SK-N-SH (cell line): ENCODE measurements around the gene OPCML. TPM values are rescaled to one million over a fixed set of nuclear protein-coding genes. Genes with fewer than 3 reads are reported as not detected.

Experiments
- CTCF ChIA-PET: fragments of 300-600, 350-600 bp; formaldehyde crosslinking; extraction: SDS; loops from one replicate; lab custom pipeline; 2021; lab: Yijun Ruan, JAX
- POLR2A ChIA-PET: fragments of 350-600 bp; sonication (Branson Sonifier 250); formaldehyde crosslinking; extraction: SDS; loops from one replicate; lab custom pipeline; 2020; ENCODE audit warnings: antibody characterized with exemption, inconsistent platforms; lab: Yijun Ruan, JAX
- DNase-seq: peaks from one replicate; pipeline ENCODE4 v3.0.0; 2012
- H2AFZ ChIP-seq: fragments of 200-600 bp; sonication (generic); 2 replicates; pipeline ENCODE4 v1.8.1; 2016; ENCODE audit warnings: antibody characterized with exemption, mild to moderate bottlenecking, low read depth
- H3F3A ChIP-seq: fragments of 200-600 bp; sonication (generic); replicated peaks from 2 replicates; pipeline ENCODE3; 2016; ENCODE audit warnings: antibody characterized with exemption, mild to moderate bottlenecking; ENCODE audit not compliant: insufficient read depth
- H3K27ac ChIP-seq, 2 experiments: fragments of 200-500 bp in 1 of 2; fragments of 200-600 bp in 1 of 2; sonication (Bioruptor generic) in 1 of 2; sonication (generic), shearing (Covaris generic) in 1 of 2; 2 replicates each; pipeline versions ENCODE4 v1.5.1 to v1.6.1; 2014 to 2016; ENCODE audit warnings: low read depth in 2 of 2, inconsistent platforms in 1 of 2, low read length in 1 of 2, mild to moderate bottlenecking in 1 of 2, mixed read lengths in 1 of 2
- H3K27me3 ChIP-seq: fragments of 200-600 bp; sonication (generic), shearing (Covaris generic); 2 replicates; pipeline ENCODE4 v1.6.1; 2016; ENCODE audit warnings: mixed run types; ENCODE audit not compliant: insufficient read depth
- H3K36me3 ChIP-seq, 2 experiments: fragments of 200-500 bp in 1 of 2; fragments of 200-600 bp in 1 of 2; sonication (Bioruptor generic) in 1 of 2; sonication (generic) in 1 of 2; replicated peaks in 1 of 2; 2 replicates each; pipeline versions ENCODE3 to v1.5.1; 2014 to 2016; ENCODE audit warnings: low read length in 1 of 2, mild to moderate bottlenecking in 1 of 2; ENCODE audit not compliant: insufficient read depth in 2 of 2, control insufficient read depth in 1 of 2
- H3K4me1 ChIP-seq, 2 experiments: fragments of 200-500 bp in 1 of 2; fragments of 200-600 bp in 1 of 2; sonication (Bioruptor generic) in 1 of 2; sonication (generic), shearing (Covaris generic) in 1 of 2; 2 replicates each; pipeline versions ENCODE4 v1.5.1 to v1.6.1; 2014 to 2016; ENCODE audit warnings: low read depth in 1 of 2, low read length in 1 of 2, mixed run types in 1 of 2; ENCODE audit not compliant: insufficient read depth in 2 of 2, control insufficient read depth in 1 of 2
- H3K4me2 ChIP-seq: fragments of 200-600 bp; sonication (generic), shearing (Covaris generic); 2 replicates; pipeline ENCODE4 v1.6.1; 2017; ENCODE audit warnings: mixed run types
- H3K4me3 ChIP-seq, 2 experiments: fragments of 200-500 bp in 1 of 2; fragments of 200-600 bp in 1 of 2; sonication (Bioruptor generic) in 1 of 2; sonication (generic), shearing (Covaris generic) in 1 of 2; 2 replicates each; pipeline versions ENCODE4 v1.5.1 to v1.8.1; 2014 to 2016; ENCODE audit warnings: low read depth in 2 of 2, inconsistent platforms in 1 of 2, low read length in 1 of 2, mild to moderate bottlenecking in 1 of 2, mixed read lengths in 1 of 2, moderate library complexity in 1 of 2
- H3K79me2 ChIP-seq: fragments of 200-600 bp; sonication (generic); 2 replicates; pipeline ENCODE4 v1.8.1; 2017; ENCODE audit warnings: mild to moderate bottlenecking; ENCODE audit not compliant: insufficient read depth
- H3K9ac ChIP-seq: fragments of 200-600 bp; sonication (generic); 2 replicates; pipeline ENCODE4 v1.6.1; 2017; ENCODE audit warnings: mixed run types
- H3K9me2 ChIP-seq: fragments of 200-600 bp; sonication (generic); 2 replicates; pipeline ENCODE4 v1.6.1; 2017; ENCODE audit warnings: mixed run types
- H3K9me3 ChIP-seq: fragments of 200-600 bp; sonication (generic); 2 replicates; pipeline ENCODE4 v1.6.1; 2017; ENCODE audit warnings: mixed run types, mild to moderate bottlenecking, moderate library complexity
- H4K20me1 ChIP-seq: fragments of 200-600 bp; sonication (generic); 2 replicates; pipeline ENCODE4 v1.6.1; 2017; ENCODE audit warnings: mild to moderate bottlenecking, mixed run types; ENCODE audit not compliant: insufficient read depth
- CTCF ChIP-seq: fragments of 200-600 bp; sonication (generic); IDR thresholded peaks from 2 replicates; pipeline ENCODE4 v1.6.1; 2017; ENCODE audit warnings: antibody characterized with exemption, mild to moderate bottlenecking, moderate library complexity
- ELF1 ChIP-seq: IDR thresholded peaks from 2 replicates; pipeline ENCODE4 v1.4.0; 2012
- EZH2phosphoT487 ChIP-seq: fragments of 200-600 bp; sonication (generic); IDR thresholded peaks from 2 replicates; pipeline ENCODE4 v1.6.1; 2017; ENCODE audit warnings: low read depth, mixed run types, mild to moderate bottlenecking, antibody characterized with exemption, moderate library complexity, borderline replicate concordance
- FOSL2 ChIP-seq: IDR thresholded peaks from 2 replicates; pipeline ENCODE4 v1.4.0; 2012; ENCODE audit warnings: low read depth, mild to moderate bottlenecking, moderate library complexity, borderline replicate concordance
- FOXJ3 ChIP-seq: sonication (generic); formaldehyde crosslinking; IDR thresholded peaks from 2 replicates; pipeline ENCODE4 v1.5.1; 2020; ENCODE audit warnings: mild to moderate bottlenecking, missing genetic modification reagents
- FOXM1 ChIP-seq: IDR thresholded peaks from 2 replicates; pipeline ENCODE4 v1.4.0; 2012; ENCODE audit warnings: low read depth, mild to moderate bottlenecking
- GATA2 ChIP-seq: sonication (generic); formaldehyde crosslinking; IDR thresholded peaks from 2 replicates; pipeline ENCODE4 v1.5.0; 2020; ENCODE audit warnings: mild to moderate bottlenecking, missing genetic modification reagents
- MEF2A ChIP-seq: IDR thresholded peaks from 2 replicates; pipeline ENCODE4 v1.4.0; 2012; ENCODE audit warnings: low read depth, borderline replicate concordance
- NRF1 ChIP-seq: IDR thresholded peaks from 2 replicates; pipeline ENCODE4 v1.6.1; 2012; ENCODE audit warnings: low read depth, mild to moderate bottlenecking, low read length
- POLR2AphosphoS5 ChIP-seq: IDR thresholded peaks from 2 replicates; pipeline ENCODE4 v1.6.1; 2012; ENCODE audit warnings: low read depth, low read length
- RAD21 ChIP-seq: IDR thresholded peaks from 2 replicates; pipeline ENCODE4 v1.6.1; 2012; ENCODE audit warnings: mild to moderate bottlenecking, low read length
- RCOR1 ChIP-seq: fragments of 150-350 bp; IDR thresholded peaks from 2 replicates; pipeline ENCODE4 v1.6.1; 2017; ENCODE audit warnings: antibody characterized with exemption, low read length
- RXRA ChIP-seq: IDR thresholded peaks from 2 replicates; pipeline ENCODE4 v1.4.0; 2012; ENCODE audit warnings: low read depth, mild to moderate bottlenecking, borderline replicate concordance
- TAF1 ChIP-seq: IDR thresholded peaks from 2 replicates; pipeline ENCODE4 v1.6.1; 2012; ENCODE audit warnings: low read depth, mild to moderate bottlenecking, low read length, moderate library complexity, borderline replicate concordance
- USF1 ChIP-seq: IDR thresholded peaks from 2 replicates; pipeline ENCODE4 v1.4.0; 2012; ENCODE audit warnings: low read depth, borderline replicate concordance
- YY1 ChIP-seq: IDR thresholded peaks from 2 replicates; pipeline ENCODE4 v1.4.0; 2012; ENCODE audit warnings: low read depth, mild to moderate bottlenecking
- ZBTB33 ChIP-seq: IDR thresholded peaks from 2 replicates; pipeline ENCODE4 v1.4.0; 2012; ENCODE audit warnings: low read depth, borderline replicate concordance
- WGBS: methylation state at CpG from one replicate; pipeline ENCODE4 v1.1.6; 2017; ENCODE audit warnings: low lambda C conversion rate; 5-methylcytosine and 5-hydroxymethylcytosine counted together
- polyA plus RNA-seq, 3 experiments: library from polyadenylated mRNA; depleted of rRNA; stranded (reverse); fragments of >200 nt; gene quantifications; 2 replicates each; pipeline ENCODE4 v1.2.3, GENCODE V29; 2012
- TF ChIP-seq, protein P1 (sequence below): IDR thresholded peaks from 2 replicates; pipeline ENCODE4 v1.6.1; 2012; ENCODE audit warnings: mild to moderate bottlenecking, low read depth, low read length, moderate library complexity

Gene OPCML
- polyA plus RNA-seq, 1 of the 3 experiments (the other 2 are of a cell fraction), result not detected

DNA sequence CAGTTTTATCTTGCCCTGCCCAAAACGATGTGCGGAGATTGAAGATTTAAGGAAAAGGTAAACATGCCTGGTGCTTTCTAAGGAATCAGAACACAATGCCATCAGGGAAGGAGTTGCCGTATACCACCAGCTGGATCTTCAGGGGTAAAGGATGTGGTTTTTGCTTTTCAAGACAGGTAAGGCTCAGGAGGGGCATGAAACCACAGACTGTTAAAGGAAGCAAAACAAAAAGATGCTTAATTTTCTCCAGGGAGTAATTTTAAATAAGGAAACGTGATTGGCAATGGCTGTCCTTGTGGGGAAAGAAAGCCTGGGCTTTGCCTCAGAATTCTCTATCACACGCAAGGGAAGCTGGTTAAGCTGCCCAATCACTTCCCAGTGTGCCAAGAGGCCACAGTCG, 655.6 kb downstream of the OPCML start:
- TF ChIP-seq RXRA (no peak), ZBTB33 (no peak), EZH2phosphoT487 (no peak), TAF1 (no peak), RAD21 (no peak), ELF1 (no peak), GATA2 (CRISPR knock-in tag) (no peak), CTCF (no peak), USF1 (no peak), FOSL2 (no peak), POLR2AphosphoS5 (no peak), YY1 (no peak), MEF2A (no peak), FOXM1 (no peak), FOXJ3 (no peak), NRF1 (no peak), RCOR1 (no peak)
- TF ChIP-seq, protein P1, sequence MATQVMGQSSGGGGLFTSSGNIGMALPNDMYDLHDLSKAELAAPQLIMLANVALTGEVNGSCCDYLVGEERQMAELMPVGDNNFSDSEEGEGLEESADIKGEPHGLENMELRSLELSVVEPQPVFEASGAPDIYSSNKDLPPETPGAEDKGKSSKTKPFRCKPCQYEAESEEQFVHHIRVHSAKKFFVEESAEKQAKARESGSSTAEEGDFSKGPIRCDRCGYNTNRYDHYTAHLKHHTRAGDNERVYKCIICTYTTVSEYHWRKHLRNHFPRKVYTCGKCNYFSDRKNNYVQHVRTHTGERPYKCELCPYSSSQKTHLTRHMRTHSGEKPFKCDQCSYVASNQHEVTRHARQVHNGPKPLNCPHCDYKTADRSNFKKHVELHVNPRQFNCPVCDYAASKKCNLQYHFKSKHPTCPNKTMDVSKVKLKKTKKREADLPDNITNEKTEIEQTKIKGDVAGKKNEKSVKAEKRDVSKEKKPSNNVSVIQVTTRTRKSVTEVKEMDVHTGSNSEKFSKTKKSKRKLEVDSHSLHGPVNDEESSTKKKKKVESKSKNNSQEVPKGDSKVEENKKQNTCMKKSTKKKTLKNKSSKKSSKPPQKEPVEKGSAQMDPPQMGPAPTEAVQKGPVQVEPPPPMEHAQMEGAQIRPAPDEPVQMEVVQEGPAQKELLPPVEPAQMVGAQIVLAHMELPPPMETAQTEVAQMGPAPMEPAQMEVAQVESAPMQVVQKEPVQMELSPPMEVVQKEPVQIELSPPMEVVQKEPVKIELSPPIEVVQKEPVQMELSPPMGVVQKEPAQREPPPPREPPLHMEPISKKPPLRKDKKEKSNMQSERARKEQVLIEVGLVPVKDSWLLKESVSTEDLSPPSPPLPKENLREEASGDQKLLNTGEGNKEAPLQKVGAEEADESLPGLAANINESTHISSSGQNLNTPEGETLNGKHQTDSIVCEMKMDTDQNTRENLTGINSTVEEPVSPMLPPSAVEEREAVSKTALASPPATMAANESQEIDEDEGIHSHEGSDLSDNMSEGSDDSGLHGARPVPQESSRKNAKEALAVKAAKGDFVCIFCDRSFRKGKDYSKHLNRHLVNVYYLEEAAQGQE, result no peak
- 42% methylated on average over 6 of the region's 6 CpGs for WGBS
- no peak overlapping the region for H2AFZ ChIP-seq
- no peak overlapping the region for H3K4me3 ChIP-seq
- H3K79me2 ChIP-seq, result no peaks in the 10 kb centered on the region
- no peaks in the 10 kb centered on the region for H3K36me3 ChIP-seq
- no peak overlapping the region for H3K9ac ChIP-seq
- no peaks in the 10 kb centered on the region; a peak in 1 of 4 replicates for H3K4me1 ChIP-seq
- H3K27me3 ChIP-seq, result no peaks in the 10 kb centered on the region
- CTCF ChIA-PET, result interaction anchor here (1.0 to 1.7 kb wide), 3 partner anchors 18 to 762 kb away, joined by 3 to 7 read pairs (median 3); no protein-coding TSS in a partner anchor
- H3K27ac ChIP-seq, result no peak overlapping the region
- DNase-seq, result no peak
- H3K4me2 ChIP-seq, result no peak overlapping the region
- no peaks in the 10 kb centered on the region for H4K20me1 ChIP-seq
- H3K9me2 ChIP-seq, result no peaks in the 10 kb centered on the region
- POLR2A ChIA-PET, result no interaction called here
- H3F3A ChIP-seq, result no peaks in the 10 kb centered on the region
- H3K9me3 ChIP-seq, result no peaks in the 10 kb centered on the region
